Epithelial cell of umbilical artery (primary cell): ENCODE measurements around the gene CDO1. TPM values are rescaled to one million over a fixed set of nuclear protein-coding genes. Genes with fewer than 3 reads are reported as not detected.

Experiments used
- total RNA-seq: library from RNA; depleted of rRNA; stranded (reverse); fragments of >200 nt; gene quantifications from 2 replicates; pipeline ENCODE4 v1.2.3, GENCODE V29; 2014

CDO1 gene
- 1.1 and 1.9 TPM in 2 replicates for total RNA-seq

DNA sequence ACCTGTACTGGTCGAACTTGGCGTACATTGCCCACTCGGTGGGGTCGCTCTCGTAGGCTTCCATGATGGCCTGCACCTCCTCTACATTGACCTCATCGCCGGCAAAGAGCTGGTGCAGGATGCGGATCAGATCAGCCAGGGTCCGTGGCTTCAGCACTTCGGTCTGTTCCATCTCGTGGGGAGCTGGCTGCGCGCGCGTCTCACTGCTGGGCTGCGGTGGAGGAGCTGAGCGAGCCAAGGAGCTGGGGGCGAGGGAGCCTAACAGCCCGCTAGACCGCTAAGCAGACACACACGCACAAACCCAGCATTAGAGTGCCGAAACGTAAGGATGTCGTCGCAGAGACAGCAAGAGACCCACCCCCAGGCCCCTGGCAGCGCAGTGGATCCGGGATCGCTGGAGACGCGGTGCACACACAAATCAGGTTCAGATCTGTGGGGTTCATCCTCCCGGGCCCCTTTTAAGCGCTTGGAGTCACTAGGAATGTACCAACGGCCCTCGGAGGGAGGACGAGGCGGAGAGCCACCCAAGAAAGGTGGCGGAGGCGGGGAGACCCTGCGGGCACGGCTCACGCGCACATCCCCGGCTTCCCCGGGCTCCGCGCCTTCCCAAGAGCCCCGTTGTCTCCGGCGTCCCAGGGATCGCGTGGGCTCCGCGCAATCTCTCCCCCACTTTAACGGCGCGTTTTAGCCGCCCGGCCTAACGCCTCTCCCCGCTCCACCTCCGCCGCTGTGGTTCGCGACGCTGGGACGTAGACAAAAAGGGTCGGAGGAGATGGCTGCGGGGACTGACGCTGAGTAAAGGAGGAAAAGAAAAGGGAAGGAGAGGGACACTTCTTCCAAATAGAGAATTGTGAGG lies at the start of gene CDO1:
CDO1 (minus strand) TSS at position 434 of the 856 bp plus-strand sequence; CDS start at position 172, 262 bp downstream.

DNA sequence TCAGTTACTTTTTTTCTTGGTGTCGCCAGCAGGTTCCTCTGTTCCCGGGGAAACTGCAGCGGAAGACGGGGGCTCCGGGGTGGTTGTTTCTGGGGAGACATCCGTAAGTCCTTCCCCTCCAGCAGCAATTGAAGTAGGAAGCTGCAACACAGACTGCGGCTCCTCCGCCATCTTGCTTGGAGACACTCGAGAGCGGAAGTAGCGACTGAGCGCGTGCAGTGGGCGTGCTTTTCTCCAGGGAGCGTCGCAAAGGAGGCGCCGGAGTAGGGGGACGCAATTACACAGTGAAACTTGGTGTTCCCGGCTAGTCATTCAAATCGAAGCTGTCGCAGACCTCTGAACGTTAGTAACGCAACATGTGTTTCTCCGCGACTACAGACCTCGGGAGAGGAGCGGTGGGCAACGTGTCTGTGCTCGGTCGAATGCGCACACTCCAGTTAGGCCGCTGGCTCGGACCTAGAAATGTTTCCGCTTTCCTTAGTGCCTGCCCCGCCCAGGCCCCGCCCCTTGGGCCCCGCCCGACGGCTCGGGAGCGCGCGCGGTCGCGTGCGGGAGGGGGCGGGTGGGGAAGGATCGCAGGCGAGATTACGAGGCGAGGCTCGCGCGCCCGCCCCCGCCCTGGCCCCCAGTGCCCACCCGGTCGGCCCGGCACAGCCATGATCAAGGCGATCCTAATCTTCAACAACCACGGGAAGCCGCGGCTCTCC lies 25.1 kb upstream of the CDO1 start, which contains the start of the genes AP3S1 and ATG12:
AP3S1 (plus strand) TSS at position 554 of the 707 bp plus-strand sequence; CDS start at position 657, 103 bp downstream.
ATG12 (minus strand) TSS at position 184 of the 707 bp plus-strand sequence; CDS start at position 171, 13 bp downstream.

Other genes with a start within 250 kb of the CDO1 start
- 1.3 and 1.5 TPM in 2 replicates for gene TICAM2, start 214.2 kb downstream of the CDO1 start, total RNA-seq
- 127 and 158 TPM in 2 replicates for gene TMED7, start 190.6 kb downstream of the CDO1 start, total RNA-seq
- 42.2 and 68.5 TPM in 2 replicates for gene ATG12, start 24.9 kb upstream of the CDO1 start, total RNA-seq
- gene AP3S1, start 25.3 kb upstream of the CDO1 start, total RNA-seq = 67.2 and 83.5 TPM in 2 replicates
- gene LVRN, start 145.8 kb upstream of the CDO1 start, total RNA-seq = 1.3 TPM in 1 of 2 replicates, not detected in the other
- gene ARL14EPL, start 215.8 kb upstream of the CDO1 start, total RNA-seq = under 0.01 TPM in 1 of 2 replicates, not detected in the other